RCC 7860 (cell line): ENCODE results near the gene COMMD7.

Source experiments
- DNase-seq: peaks from one replicate; pipeline ENCODE4 v3.0.0-alpha.2; 2015; ENCODE audit warnings: low spot score
- FAIRE-seq: peaks from 2 replicates; lab custom pipeline; 2012; peaks lifted over from hg19 to GRCh38; lab: Jason Lieb, UNC

Gene COMMD7

DNA sequence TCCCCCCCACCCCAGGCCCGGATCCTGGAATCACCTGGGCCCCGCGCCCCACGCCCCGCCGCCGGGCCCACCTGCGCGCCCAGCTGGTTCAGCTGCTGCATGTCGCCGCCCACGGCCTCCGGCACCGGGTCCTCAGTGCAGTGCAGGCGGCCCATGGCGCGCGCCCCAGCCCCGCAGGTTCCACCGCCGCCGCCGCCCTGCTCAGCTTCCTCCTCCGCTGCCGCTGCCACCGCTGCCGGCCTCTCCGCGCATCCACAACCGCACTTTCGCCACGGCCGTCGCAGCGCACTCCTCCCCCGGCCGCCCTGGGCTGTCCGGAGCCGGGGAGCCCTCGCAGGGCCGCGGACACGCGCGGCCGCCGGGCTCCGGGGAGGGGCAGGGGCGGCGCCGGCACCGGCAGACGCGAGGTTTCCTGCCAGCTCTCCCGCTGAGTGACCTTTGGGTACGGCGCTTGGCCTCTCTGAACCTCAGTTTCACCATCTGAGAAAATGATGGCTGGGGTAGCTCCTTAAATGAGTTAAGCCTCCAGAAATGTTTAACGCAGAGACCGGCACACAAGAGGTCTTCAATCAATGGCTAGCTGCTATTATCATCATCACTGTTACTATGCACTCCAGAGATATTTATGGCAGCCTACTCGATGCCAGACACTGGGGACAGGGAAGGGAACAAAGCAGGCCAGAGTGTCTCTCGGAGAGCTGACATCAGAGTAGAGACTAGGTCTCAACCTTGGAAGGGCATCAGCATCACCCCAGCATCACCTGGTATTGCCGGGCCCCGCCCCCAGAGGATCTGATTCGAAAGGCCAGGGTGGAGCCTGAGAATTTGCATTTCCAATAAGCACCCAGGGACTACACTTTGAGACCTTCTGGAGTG, at the start of gene COMMD7:
Gene COMMD7, minus strand, starts transcription at position 231 of the 876 bp plus-strand sequence. Its CDS starts 76 bp downstream, at position 155.
- DNase-seq (peak; percentile 43), FAIRE-seq (no peak)

DNA sequence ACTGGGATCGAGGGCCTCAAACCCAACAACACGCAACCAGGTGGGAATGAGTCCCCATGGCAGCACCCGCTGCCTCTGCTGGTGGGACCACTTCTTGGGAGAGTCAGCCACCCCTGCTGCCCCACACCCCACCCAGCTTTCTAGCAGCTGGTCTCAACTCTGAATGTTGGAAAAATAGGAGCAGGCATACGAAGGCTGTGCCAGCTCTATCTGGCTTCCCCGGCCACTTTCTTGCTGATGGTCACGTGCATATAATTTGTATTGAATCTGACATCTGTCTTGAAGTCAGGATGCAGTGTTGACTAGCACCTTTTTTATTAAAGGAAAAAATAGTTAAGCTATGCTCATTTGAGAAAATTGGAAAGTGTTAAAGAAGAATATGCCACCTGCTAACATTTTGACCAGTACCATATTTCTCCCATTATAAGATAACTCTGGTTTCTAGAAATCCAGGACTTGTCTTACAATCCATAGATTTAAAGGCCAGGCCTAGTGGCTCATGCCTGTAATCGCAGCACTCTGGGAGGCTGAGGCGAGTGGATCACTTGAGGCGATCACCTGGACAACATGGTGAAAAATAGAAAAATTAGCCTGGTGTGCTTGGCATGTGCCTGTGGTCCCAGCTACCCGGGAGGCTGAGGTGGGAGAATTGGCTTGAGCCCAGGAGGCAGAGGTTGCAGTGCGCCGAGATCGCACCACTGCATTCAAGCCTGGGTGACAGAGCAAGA, 49.6 kb upstream of the COMMD7 start:
- no peak for DNase-seq
- FAIRE-seq, result no peak

GRCh38 chr20:32792316-32792715, 49.0 kb upstream of the COMMD7 start:
- DNase-seq (no peak), FAIRE-seq (no peak)

DNA sequence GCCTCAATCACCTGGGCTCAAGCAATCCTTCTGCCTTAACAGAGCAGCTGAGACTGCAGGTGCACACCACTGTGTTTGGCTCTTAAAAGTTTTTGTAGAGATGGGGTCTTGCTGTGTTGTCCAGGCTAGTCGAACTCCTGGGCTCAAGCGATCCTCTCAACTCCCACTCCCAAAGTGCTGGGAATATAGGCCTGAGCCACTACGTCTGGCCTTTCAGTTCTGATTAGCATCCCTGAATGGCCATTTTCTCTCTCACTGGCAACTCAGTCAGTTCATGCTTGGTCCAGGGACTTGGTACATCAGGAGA, 47.4 kb upstream of the COMMD7 start:
- DNase-seq (no peak), FAIRE-seq (no peak)

DNA sequence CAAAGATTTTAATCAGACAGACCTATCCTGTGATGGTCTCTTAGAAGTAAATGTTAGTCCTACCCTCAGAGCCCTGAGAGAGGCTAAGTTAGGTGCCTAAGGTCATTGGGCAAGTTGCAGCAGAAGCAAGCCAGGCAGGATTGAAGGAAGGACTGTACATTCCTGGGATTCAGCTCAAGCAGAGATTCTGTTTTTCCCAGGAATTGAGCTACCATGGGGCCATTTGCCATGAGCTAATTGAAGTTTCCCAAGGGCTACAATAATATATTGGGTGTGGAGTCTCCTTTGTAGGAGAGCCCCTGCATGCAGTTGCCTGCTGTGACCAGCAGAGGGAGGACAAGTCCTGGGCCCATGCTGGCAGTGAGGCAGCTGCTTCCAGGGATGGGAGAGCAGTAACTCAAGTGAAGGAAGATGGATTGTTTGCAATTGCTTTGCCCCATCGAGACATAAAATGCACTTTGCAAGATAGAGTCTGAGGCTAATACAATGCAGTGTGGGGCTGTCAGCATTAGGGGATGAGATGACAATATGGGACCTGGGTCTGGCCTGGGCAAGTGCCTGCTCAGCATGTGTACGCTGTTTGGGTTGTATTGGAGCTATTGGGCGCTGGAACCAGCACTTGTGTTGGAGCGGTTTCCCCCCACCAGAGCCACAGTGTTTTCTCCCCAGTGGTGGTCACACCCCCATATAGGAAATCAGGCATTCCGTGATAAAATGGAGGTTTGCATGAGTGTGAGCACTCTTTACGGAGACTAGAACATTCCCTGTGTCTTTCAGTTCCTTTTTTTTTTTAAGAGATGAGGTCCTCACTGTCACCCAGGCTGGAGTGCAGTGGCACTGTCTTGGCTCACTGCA, 46.9 kb upstream of the COMMD7 start:
- DNase-seq, result peak; percentile 30
- FAIRE-seq, result no peak

DNA sequence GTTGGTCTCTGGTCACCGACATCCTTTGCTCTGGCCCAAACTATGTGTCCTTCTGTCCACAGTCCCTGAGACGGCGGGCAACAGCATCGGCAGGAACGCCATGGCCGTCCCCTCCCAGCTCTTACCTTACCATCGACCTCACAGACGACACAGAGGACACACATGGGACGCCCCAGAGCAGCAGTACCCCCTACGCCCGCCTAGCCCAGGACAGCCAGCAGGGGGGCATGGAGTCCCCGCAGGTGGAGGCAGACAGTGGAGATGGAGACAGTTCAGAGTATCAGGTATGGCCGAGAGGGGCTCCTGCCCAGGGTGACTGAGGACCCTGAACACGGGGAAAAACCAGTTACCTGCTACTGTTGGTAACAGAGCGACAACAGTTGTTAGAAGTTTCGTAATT, 43.9 kb upstream of the COMMD7 start:
- FAIRE-seq, result no peak
- DNase-seq, result no peak

- DNase-seq (no peak), FAIRE-seq (no peak)
These were observed 42.9 kb upstream of the COMMD7 start for GRCh38 chr20:32786059-32786760.

DNA sequence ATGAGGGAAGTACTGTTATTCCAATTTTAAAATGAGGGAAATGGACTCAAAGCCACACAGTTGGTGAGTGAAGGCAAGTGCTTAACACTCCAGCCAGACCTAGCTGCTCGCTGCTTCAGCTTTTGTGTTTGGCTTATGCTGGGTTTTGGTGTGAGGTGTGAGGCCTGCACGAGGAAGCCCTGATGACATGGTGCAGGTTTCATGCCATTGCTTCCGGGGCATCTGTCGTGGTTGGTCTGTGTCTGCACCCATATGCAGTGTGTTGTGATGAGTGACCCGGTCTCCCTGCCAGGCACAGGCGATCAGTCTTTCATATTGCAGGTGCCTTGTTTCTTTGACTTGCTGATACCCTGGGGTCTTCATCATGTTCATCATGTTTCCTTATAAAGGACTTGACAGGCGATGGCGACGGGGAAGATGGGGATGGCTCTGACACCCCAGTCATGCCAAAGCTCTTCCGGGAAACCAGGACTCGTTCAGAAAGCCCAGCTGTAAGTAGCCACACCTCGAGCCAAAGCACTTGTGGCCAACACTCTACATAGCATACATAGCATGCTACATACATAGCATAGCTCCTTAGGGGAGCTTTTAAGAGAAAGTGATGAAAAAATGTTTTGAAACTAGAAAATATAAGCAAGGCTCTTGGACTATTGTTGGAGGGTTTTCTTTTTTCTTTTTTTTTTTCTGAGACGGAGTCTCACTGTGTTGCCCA, 41.3 kb upstream of the COMMD7 start:
- no peak for DNase-seq
- no peak for FAIRE-seq

DNA sequence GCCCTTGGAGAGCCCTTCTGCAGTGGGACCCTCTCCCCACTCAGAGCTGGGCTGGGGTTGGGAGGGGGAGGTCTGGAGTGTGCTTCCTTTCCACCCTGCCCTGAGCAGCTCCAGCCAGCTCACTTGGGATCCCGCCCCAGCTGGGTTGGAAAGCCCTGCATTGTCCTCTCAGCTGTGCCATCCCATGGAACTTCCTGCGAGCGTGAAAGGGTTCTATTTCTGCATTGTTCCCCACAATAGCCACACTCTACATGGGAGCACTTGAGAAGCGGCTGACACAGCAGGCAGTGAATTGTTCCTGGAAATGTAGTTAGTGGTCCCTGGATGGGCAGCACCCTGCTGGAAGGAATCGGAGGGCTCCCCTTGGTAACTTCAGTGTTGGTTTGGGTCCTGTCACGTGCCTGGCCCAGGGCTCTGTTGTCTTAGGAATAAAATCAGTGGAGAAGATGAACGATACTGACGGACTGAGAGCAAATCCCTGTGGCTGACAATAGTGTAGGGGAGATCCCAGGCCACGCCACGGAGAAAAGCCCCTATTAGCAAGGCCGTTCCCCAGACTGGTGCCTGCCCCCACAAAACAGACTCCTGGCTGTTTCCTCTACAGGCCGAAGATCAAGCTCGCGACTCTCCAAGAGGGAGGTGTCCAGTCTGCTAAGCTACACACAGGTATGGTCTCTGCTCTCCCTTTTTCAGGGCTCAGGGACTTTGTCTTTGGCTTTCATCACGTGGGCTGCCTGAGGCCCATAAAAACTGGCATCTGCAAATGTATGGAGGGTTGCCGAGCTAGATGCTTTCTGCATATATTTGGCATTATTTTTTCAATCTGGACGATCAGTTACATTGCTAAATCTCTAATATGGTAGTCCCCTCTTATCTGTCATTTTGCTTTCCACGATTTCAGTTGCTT, 37.7 kb upstream of the COMMD7 start:
- FAIRE-seq, result no peak
- DNase-seq, result no peak

DNA sequence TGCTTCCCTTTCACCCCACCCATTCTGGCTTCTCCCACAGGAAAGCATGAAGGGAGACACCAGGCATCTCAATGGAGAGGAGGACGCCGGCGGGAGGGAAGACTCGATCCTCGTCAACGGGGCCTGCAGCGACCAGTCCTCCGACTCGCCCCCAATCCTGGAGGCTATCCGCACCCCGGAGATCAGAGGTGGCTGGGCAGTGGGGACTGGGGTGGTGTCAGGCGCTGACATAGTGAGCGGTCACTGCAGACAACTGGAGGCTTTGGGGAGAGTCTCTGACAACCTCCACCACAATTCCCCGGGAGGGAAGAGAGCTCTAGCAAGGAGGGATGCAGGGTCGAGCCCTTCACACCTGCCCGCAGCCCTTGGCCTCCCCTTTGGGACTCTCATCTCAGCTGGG, 37.0 kb upstream of the COMMD7 start:
- FAIRE-seq (no peak), DNase-seq (no peak)

GRCh38 chr20:32779500-32780211, 36.4 kb upstream of the COMMD7 start:
- no peak for FAIRE-seq
- DNase-seq, result no peak

DNA sequence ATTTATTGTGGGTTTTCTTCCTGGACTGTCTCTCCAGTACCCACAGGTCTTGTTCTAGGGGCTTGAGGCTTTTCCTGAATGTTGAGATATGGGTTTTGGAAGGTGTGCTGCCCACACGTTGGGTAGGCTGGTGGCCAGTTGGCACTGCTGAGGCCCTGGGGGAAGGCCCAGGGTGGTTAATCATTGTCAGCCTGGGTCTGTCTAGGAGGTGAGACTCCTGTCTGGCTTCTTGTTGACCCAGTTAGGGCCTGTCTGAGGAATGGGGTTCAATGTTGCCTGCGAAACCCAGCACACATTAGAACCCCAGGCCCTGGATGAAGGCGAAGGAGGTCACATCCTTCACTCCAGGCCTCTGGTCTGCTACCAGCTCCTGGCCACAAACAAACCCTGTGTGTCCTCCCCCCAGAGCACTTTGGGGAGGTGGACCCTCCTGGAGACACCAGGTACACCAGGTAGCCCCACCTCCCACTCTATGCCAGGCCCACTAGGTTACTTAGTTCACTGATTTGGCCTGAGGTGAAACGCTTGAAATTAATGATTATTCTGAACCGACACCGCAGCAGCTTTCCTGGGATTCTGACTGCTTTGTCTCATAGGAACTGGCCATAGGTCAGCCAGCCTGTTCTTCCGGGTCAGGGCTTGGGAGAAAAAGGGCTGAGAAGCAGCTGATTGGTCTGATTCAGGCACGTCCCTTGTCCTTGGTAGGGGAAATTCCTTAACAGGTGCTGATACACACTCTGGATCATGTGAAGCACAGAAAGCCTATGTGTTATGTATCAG, 34.1 kb upstream of the COMMD7 start:
- FAIRE-seq (peak; percentile 81), DNase-seq (peak; percentile 51)

DNA sequence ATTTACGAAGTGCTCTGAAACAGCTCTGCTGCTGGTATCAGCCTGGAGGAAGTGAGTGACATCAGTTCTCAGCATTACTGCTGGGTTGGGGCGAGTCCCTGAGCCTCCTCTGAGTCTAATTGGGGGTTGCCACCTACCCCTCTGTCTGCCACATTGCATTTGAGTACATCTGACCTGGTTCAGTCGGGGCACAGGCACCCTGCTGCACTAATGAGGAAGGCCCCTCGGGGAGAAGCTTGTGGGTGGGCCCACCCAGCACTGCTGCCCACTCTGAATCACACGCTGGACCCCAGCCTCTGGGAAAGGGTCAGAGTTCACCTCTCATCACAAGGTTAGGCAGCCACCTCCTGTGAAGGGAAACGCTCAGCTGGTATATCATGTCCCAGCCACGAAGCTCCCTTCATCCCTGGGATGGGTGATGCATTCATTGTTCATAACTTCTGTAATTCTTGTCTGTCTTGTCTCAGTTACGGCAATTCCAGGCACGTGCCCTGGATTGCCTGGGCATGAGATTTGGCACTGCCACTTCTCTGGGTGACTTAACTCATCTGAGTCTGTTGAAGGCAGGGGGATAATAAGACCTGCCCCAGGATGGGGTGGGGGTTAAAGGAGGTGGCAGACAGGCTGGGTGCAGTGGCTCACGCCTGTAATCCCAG, 32.2 kb upstream of the COMMD7 start:
- no peak for FAIRE-seq
- DNase-seq, result no peak

GRCh38 chr20:32773855-32774254, 30.6 kb upstream of the COMMD7 start:
- DNase-seq (no peak), FAIRE-seq (no peak)

- no peak for DNase-seq
- no peak for FAIRE-seq
These were observed 30.0 kb upstream of the COMMD7 start for GRCh38 chr20:32773223-32773622.

DNA sequence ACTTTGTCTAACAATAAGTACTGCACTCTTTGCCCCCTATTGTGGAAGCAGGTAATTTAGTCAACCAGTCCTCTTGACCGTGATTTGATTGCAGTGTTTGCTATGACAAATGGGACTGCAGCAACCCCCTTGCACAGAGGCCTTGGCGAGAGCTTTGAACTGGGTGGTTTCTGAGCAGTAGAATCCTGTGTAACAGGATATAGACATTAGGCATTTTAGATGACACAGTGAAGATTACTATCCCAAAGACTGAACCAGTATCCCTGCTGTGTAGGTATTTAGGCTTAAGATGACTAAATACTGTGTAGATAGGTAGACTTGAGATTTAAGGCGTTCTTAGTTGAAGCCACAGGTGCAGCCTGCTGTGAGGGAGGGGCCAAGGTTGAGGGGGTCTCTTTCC, 28.8 kb upstream of the COMMD7 start:
- FAIRE-seq (no peak), DNase-seq (no peak)
